SK-N-SH (cell line): ENCODE measurements around the gene CACNA1H. TPM values are rescaled to one million over a fixed set of nuclear protein-coding genes. Genes with fewer than 3 reads are reported as not detected.

Experiments
- CTCF ChIA-PET: fragments of 300-600, 350-600 bp; formaldehyde crosslinking; extraction: SDS; loops from one replicate; lab custom pipeline; 2021; lab: Yijun Ruan, JAX
- POLR2A ChIA-PET: fragments of 350-600 bp; sonication (Branson Sonifier 250); formaldehyde crosslinking; extraction: SDS; loops from one replicate; lab custom pipeline; 2020; ENCODE audit warnings: antibody characterized with exemption, inconsistent platforms; lab: Yijun Ruan, JAX
- DNase-seq: peaks from one replicate; pipeline ENCODE4 v3.0.0; 2012
- H2AFZ ChIP-seq: fragments of 200-600 bp; sonication (generic); 2 replicates; pipeline ENCODE4 v1.8.1; 2016; ENCODE audit warnings: antibody characterized with exemption, mild to moderate bottlenecking, low read depth
- H3F3A ChIP-seq: fragments of 200-600 bp; sonication (generic); replicated peaks from 2 replicates; pipeline ENCODE3; 2016; ENCODE audit warnings: antibody characterized with exemption, mild to moderate bottlenecking; ENCODE audit not compliant: insufficient read depth
- H3K27ac ChIP-seq, 2 experiments: fragments of 200-500 bp in 1 of 2; fragments of 200-600 bp in 1 of 2; sonication (Bioruptor generic) in 1 of 2; sonication (generic), shearing (Covaris generic) in 1 of 2; 2 replicates each; pipeline versions ENCODE4 v1.5.1 to v1.6.1; 2014 to 2016; ENCODE audit warnings: low read depth in 2 of 2, inconsistent platforms in 1 of 2, low read length in 1 of 2, mild to moderate bottlenecking in 1 of 2, mixed read lengths in 1 of 2
- H3K27me3 ChIP-seq: fragments of 200-600 bp; sonication (generic), shearing (Covaris generic); 2 replicates; pipeline ENCODE4 v1.6.1; 2016; ENCODE audit warnings: mixed run types; ENCODE audit not compliant: insufficient read depth
- H3K36me3 ChIP-seq, 2 experiments: fragments of 200-500 bp in 1 of 2; fragments of 200-600 bp in 1 of 2; sonication (Bioruptor generic) in 1 of 2; sonication (generic) in 1 of 2; replicated peaks in 1 of 2; 2 replicates each; pipeline versions ENCODE3 to v1.5.1; 2014 to 2016; ENCODE audit warnings: low read length in 1 of 2, mild to moderate bottlenecking in 1 of 2; ENCODE audit not compliant: insufficient read depth in 2 of 2, control insufficient read depth in 1 of 2
- H3K4me1 ChIP-seq, 2 experiments: fragments of 200-500 bp in 1 of 2; fragments of 200-600 bp in 1 of 2; sonication (Bioruptor generic) in 1 of 2; sonication (generic), shearing (Covaris generic) in 1 of 2; 2 replicates each; pipeline versions ENCODE4 v1.5.1 to v1.6.1; 2014 to 2016; ENCODE audit warnings: low read depth in 1 of 2, low read length in 1 of 2, mixed run types in 1 of 2; ENCODE audit not compliant: insufficient read depth in 2 of 2, control insufficient read depth in 1 of 2
- H3K4me2 ChIP-seq: fragments of 200-600 bp; sonication (generic), shearing (Covaris generic); 2 replicates; pipeline ENCODE4 v1.6.1; 2017; ENCODE audit warnings: mixed run types
- H3K4me3 ChIP-seq, 2 experiments: fragments of 200-500 bp in 1 of 2; fragments of 200-600 bp in 1 of 2; sonication (Bioruptor generic) in 1 of 2; sonication (generic), shearing (Covaris generic) in 1 of 2; 2 replicates each; pipeline versions ENCODE4 v1.5.1 to v1.8.1; 2014 to 2016; ENCODE audit warnings: low read depth in 2 of 2, inconsistent platforms in 1 of 2, low read length in 1 of 2, mild to moderate bottlenecking in 1 of 2, mixed read lengths in 1 of 2, moderate library complexity in 1 of 2
- H3K79me2 ChIP-seq: fragments of 200-600 bp; sonication (generic); 2 replicates; pipeline ENCODE4 v1.8.1; 2017; ENCODE audit warnings: mild to moderate bottlenecking; ENCODE audit not compliant: insufficient read depth
- H3K9ac ChIP-seq: fragments of 200-600 bp; sonication (generic); 2 replicates; pipeline ENCODE4 v1.6.1; 2017; ENCODE audit warnings: mixed run types
- H3K9me2 ChIP-seq: fragments of 200-600 bp; sonication (generic); 2 replicates; pipeline ENCODE4 v1.6.1; 2017; ENCODE audit warnings: mixed run types
- H3K9me3 ChIP-seq: fragments of 200-600 bp; sonication (generic); 2 replicates; pipeline ENCODE4 v1.6.1; 2017; ENCODE audit warnings: mixed run types, mild to moderate bottlenecking, moderate library complexity
- H4K20me1 ChIP-seq: fragments of 200-600 bp; sonication (generic); 2 replicates; pipeline ENCODE4 v1.6.1; 2017; ENCODE audit warnings: mild to moderate bottlenecking, mixed run types; ENCODE audit not compliant: insufficient read depth
- CHD2 ChIP-seq: fragments of 150-350 bp; IDR thresholded peaks from 2 replicates; pipeline ENCODE4 v1.6.1; 2018; ENCODE audit warnings: low read length; ENCODE audit not compliant: partially characterized antibody
- ELF1 ChIP-seq: IDR thresholded peaks from 2 replicates; pipeline ENCODE4 v1.4.0; 2012
- EZH2phosphoT487 ChIP-seq: fragments of 200-600 bp; sonication (generic); IDR thresholded peaks from 2 replicates; pipeline ENCODE4 v1.6.1; 2017; ENCODE audit warnings: low read depth, mixed run types, mild to moderate bottlenecking, antibody characterized with exemption, moderate library complexity, borderline replicate concordance
- FOXM1 ChIP-seq: IDR thresholded peaks from 2 replicates; pipeline ENCODE4 v1.4.0; 2012; ENCODE audit warnings: low read depth, mild to moderate bottlenecking
- IRF3 ChIP-seq: fragments of 150-350 bp; IDR thresholded peaks from 2 replicates; pipeline ENCODE4 v1.6.1; 2016; ENCODE audit warnings: mild to moderate bottlenecking, low read depth, low read length
- MEF2A ChIP-seq: IDR thresholded peaks from 2 replicates; pipeline ENCODE4 v1.4.0; 2012; ENCODE audit warnings: low read depth, borderline replicate concordance
- NFIC ChIP-seq: IDR thresholded peaks from 2 replicates; pipeline ENCODE4 v1.4.0; 2012; ENCODE audit warnings: borderline replicate concordance
- NRF1 ChIP-seq: IDR thresholded peaks from 2 replicates; pipeline ENCODE4 v1.6.1; 2012; ENCODE audit warnings: low read depth, mild to moderate bottlenecking, low read length
- POLR2AphosphoS5 ChIP-seq: IDR thresholded peaks from 2 replicates; pipeline ENCODE4 v1.6.1; 2012; ENCODE audit warnings: low read depth, low read length
- RAD21 ChIP-seq: IDR thresholded peaks from 2 replicates; pipeline ENCODE4 v1.6.1; 2012; ENCODE audit warnings: mild to moderate bottlenecking, low read length
- RXRA ChIP-seq: IDR thresholded peaks from 2 replicates; pipeline ENCODE4 v1.4.0; 2012; ENCODE audit warnings: low read depth, mild to moderate bottlenecking, borderline replicate concordance
- TAF1 ChIP-seq: IDR thresholded peaks from 2 replicates; pipeline ENCODE4 v1.6.1; 2012; ENCODE audit warnings: low read depth, mild to moderate bottlenecking, low read length, moderate library complexity, borderline replicate concordance
- USF1 ChIP-seq: IDR thresholded peaks from 2 replicates; pipeline ENCODE4 v1.4.0; 2012; ENCODE audit warnings: low read depth, borderline replicate concordance
- USF2 ChIP-seq: fragments of 150-350 bp; IDR thresholded peaks from 2 replicates; pipeline ENCODE4 v1.6.1; 2017; ENCODE audit warnings: antibody characterized with exemption, low read length, low read depth, borderline replicate concordance
- ZBTB33 ChIP-seq: IDR thresholded peaks from 2 replicates; pipeline ENCODE4 v1.4.0; 2012; ENCODE audit warnings: low read depth, borderline replicate concordance
- WGBS: methylation state at CpG from one replicate; pipeline ENCODE4 v1.1.6; 2017; ENCODE audit warnings: low lambda C conversion rate; 5-methylcytosine and 5-hydroxymethylcytosine counted together
- polyA plus RNA-seq, 3 experiments: library from polyadenylated mRNA; depleted of rRNA; stranded (reverse); fragments of >200 nt; gene quantifications; 2 replicates each; pipeline ENCODE4 v1.2.3, GENCODE V29; 2012

The CACNA1H gene
- polyA plus RNA-seq, 1 of the 3 experiments (the other 2 are of a cell fraction) = not detected

GRCh38 chr16:1215574-1216295, 62.8 kb downstream of the CACNA1H start:
- 51% methylated on average over 13 of the region's 32 CpGs for WGBS
- POLR2A ChIA-PET = no interaction called here

GRCh38 chr16:1216296-1216619, 63.4 kb downstream of the CACNA1H start:
- H3K9me3 ChIP-seq = no peaks in the 10 kb centered on the region
- ChIA-PET CTCF (interaction anchor here (1.0 to 1.2 kb wide), 2 partner anchors 11 to 126 kb away, joined by 3 to 5 read pairs; no protein-coding TSS in a partner anchor), POLR2A (no interaction called here)
- no peaks in the 10 kb centered on the region for H3F3A ChIP-seq
- TF ChIP-seq POLR2AphosphoS5 = no peak
- no peak for TF ChIP-seq NFIC
- TF ChIP-seq RAD21 = no peak
- TF ChIP-seq ZBTB33 = no peak
- TF ChIP-seq RXRA = no peak
- TF ChIP-seq TAF1 = no peak
- no peak for TF ChIP-seq NRF1
- TF ChIP-seq MEF2A = no peak
- no peak for TF ChIP-seq USF1
- H3K36me3 ChIP-seq = no peaks in the 10 kb centered on the region
- no peak for DNase-seq
- H3K4me1 ChIP-seq = no peaks in the 10 kb centered on the region
- H3K27me3 ChIP-seq = peaks cover 93% of the 10 kb centered on the region
- H3K4me3 ChIP-seq = no peak overlapping the region
- H3K79me2 ChIP-seq = no peaks in the 10 kb centered on the region
- H2AFZ ChIP-seq = no peak overlapping the region
- no peaks in the 10 kb centered on the region for H3K9me2 ChIP-seq
- H3K4me2 ChIP-seq = no peak overlapping the region
- no peak overlapping the region for H3K9ac ChIP-seq
- WGBS = 44% methylated on average over 3 of the region's 12 CpGs
- H3K27ac ChIP-seq = no peak overlapping the region
- no peaks in the 10 kb centered on the region for H4K20me1 ChIP-seq

More at GRCh38 chr16:1215574-1216295, 62.8 kb downstream of the CACNA1H start:
- Histone ChIP-seq H3K36me3 (no peaks in the 10 kb centered on the region), H3K27me3 (peaks cover 88% of the 10 kb centered on the region), H3K9ac (no peak overlapping the region), H3F3A (no peaks in the 10 kb centered on the region), H3K9me2 (no peaks in the 10 kb centered on the region), H3K79me2 (no peaks in the 10 kb centered on the region), H3K4me3 (no peak overlapping the region), H4K20me1 (no peaks in the 10 kb centered on the region), H2AFZ (no peak overlapping the region), H3K9me3 (no peaks in the 10 kb centered on the region), H3K4me1 (no peaks in the 10 kb centered on the region), H3K4me2 (no peak overlapping the region), H3K27ac (no peak overlapping the region)
- no peak for TF ChIP-seq RAD21
- TF ChIP-seq TAF1 = no peak
- no peak for TF ChIP-seq IRF3
- TF ChIP-seq CHD2 = no peak
- no peak for TF ChIP-seq EZH2phosphoT487
- no peak for TF ChIP-seq USF2
- TF ChIP-seq ELF1 = no peak
- TF ChIP-seq MEF2A = no peak
- no peak for TF ChIP-seq FOXM1
- CTCF ChIA-PET = interaction anchor here (1.0 to 1.2 kb wide), 3 partner anchors 11 to 71 kb away, joined by 3 to 5 read pairs (median 3); no protein-coding TSS in a partner anchor
- DNase-seq = no peak
